Spleen (tissue), 11 donors: ENCODE data around the gene SLC7A9. TPM values are rescaled to one million over a fixed set of nuclear protein-coding genes. Genes with fewer than 3 reads are reported as not detected.

Experiments used
- DNase-seq: peaks from one replicate; pipeline ENCODE4 v3.0.0-alpha.2; 2020
- H3K27ac ChIP-seq, 8 donors: fragments of 200-600 bp; sonication (generic) in 7 of 8; 1 replicate in 4 of 8; 2 replicates in 4 of 8; pipeline versions ENCODE4 v1.5.0 to v1.8.0; 2016 to 2021; ENCODE audit warnings: inconsistent platforms in 4 of 8, mild to moderate bottlenecking in 4 of 8, moderate library complexity in 1 of 8
- H3K27me3 ChIP-seq, 7 donors: fragments of 200-600 bp; sonication (generic) in 6 of 7; replicated peaks in 1 of 7; 1 replicate in 4 of 7; 2 replicates in 3 of 7; pipeline versions ENCODE4 v1.5.0 to v1.8.0; 2016 to 2021; ENCODE audit warnings: inconsistent platforms in 3 of 7, mild to moderate bottlenecking in 1 of 7
- H3K36me3 ChIP-seq, 6 donors: fragments of 200-600 bp; sonication (generic) in 5 of 6; 1 replicate in 4 of 6; 2 replicates in 2 of 6; pipeline versions ENCODE4 v1.5.0 to v1.8.0; 2016 to 2021; ENCODE audit warnings: inconsistent platforms in 2 of 6
- H3K4me1 ChIP-seq, 6 donors: fragments of 200-600 bp; sonication (generic) in 5 of 6; 1 replicate in 3 of 6; 2 replicates in 3 of 6; pipeline versions ENCODE4 v1.5.0 to v1.8.0; 2016 to 2021; ENCODE audit warnings: inconsistent platforms in 3 of 6
- H3K4me3 ChIP-seq, 8 donors: fragments of 200-600 bp; sonication (generic) in 7 of 8; 1 replicate in 4 of 8; 2 replicates in 4 of 8; pipeline versions ENCODE4 v1.5.0 to v1.8.0; 2016 to 2021; ENCODE audit warnings: inconsistent platforms in 4 of 8, mild to moderate bottlenecking in 4 of 8, moderate library complexity in 2 of 8
- H3K9me3 ChIP-seq, 8 donors: fragments of 200-600 bp; sonication (generic) in 7 of 8; 1 replicate in 4 of 8; 2 replicates in 4 of 8; pipeline versions ENCODE4 v1.5.0 to v1.8.0; 2016 to 2021; ENCODE audit warnings: inconsistent platforms in 4 of 8
- CTCF ChIP-seq, 11 experiments: fragments of 200-600 bp in 7 of 11; fragments of 450-650 bp in 4 of 11; sonication (generic) in 4 of 11; IDR thresholded peaks in 8 of 11; conservative IDR thresholded peaks in 3 of 11; 1 replicate in 7 of 11; 2 replicates in 4 of 11; pipeline versions ENCODE4 v1.4.0 to v1.8.0; 2016 to 2021; ENCODE audit warnings: antibody characterized with exemption in 11 of 11, inconsistent platforms in 4 of 11, mild to moderate bottlenecking in 1 of 11
- POLR2A ChIP-seq, 3 donors: fragments of 450-650 bp; IDR thresholded peaks; one replicate each; pipeline ENCODE4 v1.5.1; 2017; ENCODE audit warnings: antibody characterized with exemption in 3 of 3, mild to moderate bottlenecking in 1 of 3
- POLR2AphosphoS5 ChIP-seq, 3 donors: sonication (generic); formaldehyde crosslinking; IDR thresholded peaks; one replicate each; pipeline ENCODE4 v1.5.1; 2017; ENCODE audit warnings: antibody characterized with exemption in 3 of 3
- WGBS, 5 donors: extraction: QIAGEN DNeasy Blood & Tissue Kit in 3 of 5; methylation state at CpG; one replicate each; pipeline versions ENCODE4 v1.1.5 to v1.1.7; 2013 to 2018; 5-methylcytosine and 5-hydroxymethylcytosine counted together
- intact Hi-C: fragments of 100-400 bp; cut with DNase I; formaldehyde crosslinking; loops from one replicate; pipeline ENCODE4 v1.15.0; 2023; ENCODE audit warnings: low total_unique reads
- polyA plus RNA-seq, 3 donors: library from polyadenylated mRNA; stranded (reverse); fragments of 200-250 nt; gene quantifications; one replicate each; pipeline ENCODE4 v1.2.1, GENCODE V29; 2013
- total RNA-seq, 7 donors: library from RNA; depleted of rRNA in 3 of 7; stranded (reverse); fragments of >200 nt in 3 of 7; fragmentation: NEBNext Ultra II Directional in 4 of 7; extraction: Animal tissue kit (Norgen Biotek cat#: 25700) in 4 of 7; gene quantifications; one replicate each; pipeline versions ENCODE4 v1.1.0 to v1.2.1, GENCODE V29; 2016 to 2021
- donor health status: healthy with polysubstance abuse.
- donor health status: DM: no; HTN: no; CAD: no; lungs with moderate emphysema.
- donor health status: DM: no; HTN: no; CAD: no.
- donor health status: Bipolar disorder and iron deficiency.
- donor health status: healthy.
- donor health status: DM: no; HTN: no; CAD: no.
- donor health status: DM: yes; HTN: yes; CAD: no.

Gene SLC7A9
- total and polyA plus RNA-seq, 10 donors = 0.13 to 1.1 (median 0.44) TPM; not detected in 4

- H3K4me3 ChIP-seq = no peak overlapping the region
- no peak for TF ChIP-seq POLR2A (IDR thresholded peaks at IDR 0.05)
- no peak for TF ChIP-seq CTCF (IDR thresholded peaks at IDR 0.05 in 8 of 11, conservative IDR thresholded peaks at IDR 0.05 in 3 of 11)
- no peak for TF ChIP-seq POLR2AphosphoS5 (IDR thresholded peaks at IDR 0.05)
- intact Hi-C loops = no loop called here
- 78 to 86% (median 80%) methylated on average over 14 of the region's 14 CpGs for WGBS, 5 donors
- peaks cover 0 to 41% (median 0%) of the 10 kb centered on the region in 7 donors for H3K27me3 ChIP-seq
- H3K27ac ChIP-seq = no peak overlapping the region
- H3K4me1 ChIP-seq = peaks cover 0 to 6% (median 0%) of the 10 kb centered on the region in 6 donors
- no peaks in the 10 kb centered on the region for H3K36me3 ChIP-seq
- no peak for DNase-seq
- H3K9me3 ChIP-seq = no peaks in the 10 kb centered on the region
These were observed 46.4 kb downstream of the SLC7A9 start for GRCh38 chr19:32822916-32823746.

GRCh38 chr19:32819419-32820400 lies 49.9 kb downstream of the SLC7A9 start:
- no peaks in the 10 kb centered on the region for H3K9me3 ChIP-seq
- no peaks in the 10 kb centered on the region for H3K4me1 ChIP-seq
- H3K4me3 ChIP-seq = no peak overlapping the region
- no peak for DNase-seq
- no peaks in the 10 kb centered on the region for H3K36me3 ChIP-seq
- H3K27me3 ChIP-seq = peaks cover 0 to 39% (median 0%) of the 10 kb centered on the region in 7 donors
- no peak overlapping the region for H3K27ac ChIP-seq
- TF ChIP-seq POLR2A (IDR thresholded peaks at IDR 0.05) (no peak), POLR2AphosphoS5 (IDR thresholded peaks at IDR 0.05) (no peak)
- WGBS, 5 donors = 53 to 66% (median 62%) methylated on average over 17 of the region's 17 CpGs
- intact Hi-C loops = no loop called here

GRCh38 chr19:32818536-32818935 lies 51.0 kb downstream of the SLC7A9 start:
- Histone ChIP-seq H3K27ac (no peak overlapping the region), H3K4me3 (no peak overlapping the region), H3K9me3 (no peaks in the 10 kb centered on the region), H3K4me1 (no peaks in the 10 kb centered on the region), H3K27me3 (peaks cover 0 to 27% (median 0%) of the 10 kb centered on the region in 7 donors), H3K36me3 (no peaks in the 10 kb centered on the region)
- intact Hi-C loops = no loop called here
- WGBS, 5 donors = 84 to 95% (median 88%) methylated on average over 8 of the region's 8 CpGs
- no peak for DNase-seq
- TF ChIP-seq CTCF (IDR thresholded peaks at IDR 0.05 in 8 of 11, conservative IDR thresholded peaks at IDR 0.05 in 3 of 11) = no peak
- no peak for TF ChIP-seq POLR2A (IDR thresholded peaks at IDR 0.05)
- no peak for TF ChIP-seq POLR2AphosphoS5 (IDR thresholded peaks at IDR 0.05)

GRCh38 chr19:32817569-32818476 lies 51.7 kb downstream of the SLC7A9 start:
- 79 to 88% (median 86%) methylated on average over 17 of the region's 17 CpGs for WGBS, 5 donors
- intact Hi-C loops = no loop called here
- H3K27me3 ChIP-seq = peaks cover 0 to 20% (median 0%) of the 10 kb centered on the region in 7 donors
- no peaks in the 10 kb centered on the region for H3K4me1 ChIP-seq
- no peaks in the 10 kb centered on the region for H3K36me3 ChIP-seq
- no peak for DNase-seq
- H3K9me3 ChIP-seq = no peaks in the 10 kb centered on the region
- H3K27ac ChIP-seq = no peak overlapping the region
- TF ChIP-seq CTCF (IDR thresholded peaks at IDR 0.05 in 8 of 11, conservative IDR thresholded peaks at IDR 0.05 in 3 of 11) (no peak), POLR2AphosphoS5 (IDR thresholded peaks at IDR 0.05) (no peak), POLR2A (IDR thresholded peaks at IDR 0.05) (no peak)
- no peak overlapping the region for H3K4me3 ChIP-seq
